ENCODE data around the gene DOCK6.
A peak's percentile ranks its signal among the peaks of the same experiment; 100 is the strongest.
"Not testable (repeated sequence)": the region's sequence is repeated elsewhere in the genome, so short reads cannot be mapped to it uniquely, and the experiment has no call there.

DOCK6 gene

DNA sequence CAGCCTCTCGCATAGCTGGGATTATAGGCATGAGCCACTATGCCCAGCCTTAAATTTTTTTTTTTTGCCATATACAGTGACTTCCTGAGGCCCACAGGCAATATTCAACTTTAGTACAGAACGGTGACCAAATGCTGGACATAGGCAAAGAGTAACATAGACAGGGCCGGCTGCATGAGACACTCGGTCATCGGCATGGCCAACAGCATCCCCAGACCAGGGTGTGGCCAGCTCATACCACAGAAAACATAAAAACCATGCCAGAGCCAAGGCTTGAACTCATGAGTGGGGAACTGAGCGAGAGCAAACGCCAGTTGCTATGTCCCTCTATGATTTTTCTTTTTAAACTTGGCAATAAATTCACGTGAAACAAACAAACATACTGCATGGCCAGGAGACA, 82.0 kb downstream of the DOCK6 start:
- no peak overlapping the region for H4K91ac ChIP-seq (ENCODE audit: low read depth, low read length, poor library complexity)
- H3K9ac ChIP-seq (ENCODE audit: low read depth, low read length, poor library complexity) = no peak overlapping the region
- H2AFZ ChIP-seq (ENCODE audit: low read length) = no peak overlapping the region
- H3K4ac ChIP-seq (ENCODE audit: low read length) = no peak overlapping the region
- H3K4me1 ChIP-seq (ENCODE audit: control insufficient read depth in 2 of 2, insufficient read depth in 1 of 2, low read depth in 1 of 2, low read length in 2 of 2) = no peaks in the 10 kb centered on the region
- no peak overlapping the region for H3K4me3 ChIP-seq (ENCODE audit: low read length in 2 of 2)
- H3K14ac ChIP-seq (ENCODE audit: low read length) = no peak overlapping the region
- no peak overlapping the region for H3K18ac ChIP-seq (ENCODE audit: low read length)
- no peak overlapping the region for H2AK5ac ChIP-seq (ENCODE audit: low read depth, low read length)
- H4K8ac ChIP-seq (ENCODE audit: low read depth, low read length) = no peak overlapping the region
- no peak overlapping the region for H3K27ac ChIP-seq (replicated peaks; ENCODE audit: low read length)
- no peak overlapping the region for H2BK5ac ChIP-seq (ENCODE audit: low read length)
- H2BK12ac ChIP-seq (ENCODE audit: low read length) = no peak overlapping the region
- no peak overlapping the region for H3K4me2 ChIP-seq (ENCODE audit: insufficient read depth, low read length, poor library complexity, severe bottlenecking)
- no peak overlapping the region for H2BK15ac ChIP-seq (ENCODE audit: low read length)
- DNase-seq (ENCODE audit: low spot score) = no peak
- H3K23ac ChIP-seq (ENCODE audit: low read depth, low read length, poor library complexity) = no peak overlapping the region
- no peaks in the 10 kb centered on the region for H3K27me3 ChIP-seq (ENCODE audit: control insufficient read depth in 3 of 3, insufficient read depth in 3 of 3, low read depth in 1 of 3, low read length in 3 of 3)
- H3K36me3 ChIP-seq (replicated peaks in 1 of 2; ENCODE audit: control insufficient read depth in 2 of 2, insufficient read depth in 2 of 2, low read length in 2 of 2) = peaks cover 11 to 46% of the 10 kb centered on the region in 2 donors
- H3K79me1 ChIP-seq (ENCODE audit: low read depth, low read length) = peaks cover 2% of the 10 kb centered on the region
- no peak overlapping the region for H2BK120ac ChIP-seq (ENCODE audit: low read depth, low read length)
- peaks cover 0 to 8% of the 10 kb centered on the region in 2 donors for H3K9me3 ChIP-seq (replicated peaks in 1 of 2; ENCODE audit: control insufficient read depth in 2 of 2, insufficient read depth in 1 of 2, low read depth in 1 of 2, low read length in 2 of 2)
- WGBS, 2 donors (ENCODE audit: extremely low coverage in 2 of 2, insufficient read length in 2 of 2, insufficient replicate concordance in 1 of 2) = no CpG with 5 or more reads among the region's 8 CpGs

DNA sequence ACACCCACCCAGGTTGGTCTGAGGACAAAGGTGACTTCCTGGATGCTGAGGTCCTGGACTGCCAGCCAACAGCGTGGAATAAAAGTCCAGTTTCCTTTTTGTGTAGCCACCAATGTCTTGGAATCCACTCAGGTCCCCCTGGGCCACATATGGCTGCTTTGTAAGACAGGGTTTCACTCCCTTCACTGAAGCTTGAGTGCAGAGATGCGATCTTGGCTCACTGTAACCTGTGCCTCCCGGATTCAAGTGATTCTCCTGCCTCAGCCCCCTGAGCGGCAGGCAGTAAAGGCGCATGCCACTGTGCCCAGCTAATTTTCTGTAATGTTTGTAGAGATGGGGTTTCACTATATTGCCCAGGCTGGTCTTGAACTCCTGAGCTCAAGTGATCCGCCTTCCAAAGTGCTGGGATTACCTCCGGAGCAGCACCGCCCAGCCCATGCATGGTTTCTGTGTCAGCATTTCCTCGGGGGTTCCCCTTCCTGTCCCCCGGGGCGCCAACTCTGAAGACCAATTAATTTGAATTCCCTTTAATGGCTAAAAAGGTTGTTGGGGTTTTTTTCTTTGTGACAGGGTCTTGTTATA, 82.5 kb downstream of the DOCK6 start:
- Histone ChIP-seq H2BK12ac (ENCODE audit: low read length) (no peak overlapping the region), H3K9me3 (replicated peaks in 1 of 2; ENCODE audit: control insufficient read depth in 2 of 2, insufficient read depth in 1 of 2, low read depth in 1 of 2, low read length in 2 of 2) (peaks cover 0 to 8% of the 10 kb centered on the region in 2 donors), H2AFZ (ENCODE audit: low read length) (no peak overlapping the region), H3K79me1 (ENCODE audit: low read depth, low read length) (peaks cover 2% of the 10 kb centered on the region), H2BK5ac (ENCODE audit: low read length) (peak overlapping the region; percentile 53), H2BK15ac (ENCODE audit: low read length) (no peak overlapping the region), H3K27ac (replicated peaks; ENCODE audit: low read length) (no peak overlapping the region), H3K4me1 (ENCODE audit: control insufficient read depth in 2 of 2, insufficient read depth in 1 of 2, low read depth in 1 of 2, low read length in 2 of 2) (no peaks in the 10 kb centered on the region), H3K9ac (ENCODE audit: low read depth, low read length, poor library complexity) (no peak overlapping the region), H4K8ac (ENCODE audit: low read depth, low read length) (no peak overlapping the region), H3K36me3 (replicated peaks in 1 of 2; ENCODE audit: control insufficient read depth in 2 of 2, insufficient read depth in 2 of 2, low read length in 2 of 2) (peaks cover 11 to 48% of the 10 kb centered on the region in 2 donors), H4K91ac (ENCODE audit: low read depth, low read length, poor library complexity) (no peak overlapping the region), H3K27me3 (ENCODE audit: control insufficient read depth in 3 of 3, insufficient read depth in 3 of 3, low read depth in 1 of 3, low read length in 3 of 3) (no peaks in the 10 kb centered on the region), H3K4ac (ENCODE audit: low read length) (no peak overlapping the region), H2AK5ac (ENCODE audit: low read depth, low read length) (no peak overlapping the region), H2BK120ac (ENCODE audit: low read depth, low read length) (no peak overlapping the region), H3K4me3 (ENCODE audit: low read length in 2 of 2) (no peak overlapping the region), H3K4me2 (ENCODE audit: insufficient read depth, low read length, poor library complexity, severe bottlenecking) (no peak overlapping the region), H3K18ac (ENCODE audit: low read length) (no peak overlapping the region), H3K14ac (ENCODE audit: low read length) (no peak overlapping the region), H3K23ac (ENCODE audit: low read depth, low read length, poor library complexity) (no peak overlapping the region)
- no peak for DNase-seq (ENCODE audit: low spot score)
- no CpG with 5 or more reads among the region's 11 CpGs for whole genome bisulfite sequencing, 2 donors (ENCODE audit: extremely low coverage in 2 of 2, insufficient read length in 2 of 2, insufficient replicate concordance in 1 of 2)

DNA sequence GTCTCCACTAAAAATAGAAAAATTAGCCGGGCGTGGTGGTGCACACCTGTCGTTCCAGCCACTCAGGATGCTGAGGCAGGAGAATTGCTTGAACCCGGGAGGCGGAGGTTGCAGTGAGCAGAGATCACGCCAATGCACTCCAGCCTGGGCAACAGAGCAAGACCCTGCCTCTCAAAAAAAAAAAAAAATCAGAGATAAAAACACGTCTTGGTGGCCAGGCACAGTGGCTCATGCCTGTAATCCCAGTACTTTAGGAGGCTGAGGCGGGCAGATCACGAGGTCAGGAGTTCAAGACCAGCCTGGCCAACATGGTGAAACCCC, 83.2 kb downstream of the DOCK6 start:
- H4K91ac ChIP-seq (ENCODE audit: low read depth, low read length, poor library complexity); H2BK5ac ChIP-seq (ENCODE audit: low read length); H3K9me3 ChIP-seq (replicated peaks in 1 of 2; ENCODE audit: control insufficient read depth in 2 of 2, insufficient read depth in 1 of 2, low read depth in 1 of 2, low read length in 2 of 2); H3K27me3 ChIP-seq (ENCODE audit: control insufficient read depth in 3 of 3, insufficient read depth in 3 of 3, low read depth in 1 of 3, low read length in 3 of 3); H2AFZ ChIP-seq (ENCODE audit: low read length); H3K9ac ChIP-seq (ENCODE audit: low read depth, low read length, poor library complexity); H2BK12ac ChIP-seq (ENCODE audit: low read length); H3K4me2 ChIP-seq (ENCODE audit: insufficient read depth, low read length, poor library complexity, severe bottlenecking); H3K4me1 ChIP-seq (ENCODE audit: control insufficient read depth in 2 of 2, insufficient read depth in 1 of 2, low read depth in 1 of 2, low read length in 2 of 2); H3K79me1 ChIP-seq (ENCODE audit: low read depth, low read length); H3K27ac ChIP-seq (replicated peaks; ENCODE audit: low read length); H3K18ac ChIP-seq (ENCODE audit: low read length); DNase-seq (ENCODE audit: low spot score); H2AK5ac ChIP-seq (ENCODE audit: low read depth, low read length); H2BK15ac ChIP-seq (ENCODE audit: low read length); H3K4ac ChIP-seq (ENCODE audit: low read length); H4K8ac ChIP-seq (ENCODE audit: low read depth, low read length); H3K23ac ChIP-seq (ENCODE audit: low read depth, low read length, poor library complexity); H3K4me3 ChIP-seq (ENCODE audit: low read length in 2 of 2); H3K14ac ChIP-seq (ENCODE audit: low read length); H2BK120ac ChIP-seq (ENCODE audit: low read depth, low read length): not testable (repeated sequence)
- peaks cover 15 to 50% of the 10 kb centered on the region in 2 donors for H3K36me3 ChIP-seq (replicated peaks in 1 of 2; ENCODE audit: control insufficient read depth in 2 of 2, insufficient read depth in 2 of 2, low read length in 2 of 2)
- WGBS, 2 donors (ENCODE audit: extremely low coverage in 2 of 2, insufficient read length in 2 of 2, insufficient replicate concordance in 1 of 2) = no CpG with 5 or more reads among the region's 9 CpGs

DNA sequence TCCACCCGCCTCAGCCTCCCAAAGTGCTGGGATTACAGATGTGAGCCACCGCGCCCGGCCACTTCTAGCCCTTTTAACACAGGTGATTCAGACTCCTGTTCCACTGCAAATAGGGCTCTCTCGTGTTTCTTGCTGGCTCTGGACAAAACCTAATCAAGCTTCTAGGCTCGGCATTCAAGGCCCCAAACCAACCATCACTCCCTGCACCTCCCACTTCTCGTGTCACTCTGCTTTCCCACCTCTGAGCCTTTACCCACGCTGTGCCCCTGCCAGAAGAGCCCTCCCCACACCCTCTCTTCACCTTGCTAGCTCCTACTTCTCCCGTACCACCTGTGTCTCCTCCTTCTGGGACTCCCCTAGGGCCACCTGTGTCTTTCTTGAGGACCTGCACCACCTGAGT, 84.7 kb downstream of the DOCK6 start:
- peak overlapping the region; percentile 52 for H2AK5ac ChIP-seq (ENCODE audit: low read depth, low read length)
- H4K91ac ChIP-seq (ENCODE audit: low read depth, low read length, poor library complexity) = no peak overlapping the region
- no peaks in the 10 kb centered on the region for H3K9me3 ChIP-seq (replicated peaks in 1 of 2; ENCODE audit: control insufficient read depth in 2 of 2, insufficient read depth in 1 of 2, low read depth in 1 of 2, low read length in 2 of 2)
- H4K8ac ChIP-seq (ENCODE audit: low read depth, low read length) = no peak overlapping the region
- WGBS, 2 donors (ENCODE audit: extremely low coverage in 2 of 2, insufficient read length in 2 of 2, insufficient replicate concordance in 1 of 2) = no CpG with 5 or more reads among the region's 9 CpGs
- H3K9ac ChIP-seq (ENCODE audit: low read depth, low read length, poor library complexity) = no peak overlapping the region
- no peaks in the 10 kb centered on the region for H3K27me3 ChIP-seq (ENCODE audit: control insufficient read depth in 3 of 3, insufficient read depth in 3 of 3, low read depth in 1 of 3, low read length in 3 of 3)
- H2BK15ac ChIP-seq (ENCODE audit: low read length) = no peak overlapping the region
- no peak overlapping the region for H3K4me3 ChIP-seq (ENCODE audit: low read length in 2 of 2)
- H3K4me1 ChIP-seq (ENCODE audit: control insufficient read depth in 2 of 2, insufficient read depth in 1 of 2, low read depth in 1 of 2, low read length in 2 of 2) = no peaks in the 10 kb centered on the region
- no peak overlapping the region for H2AFZ ChIP-seq (ENCODE audit: low read length)
- peaks cover 25 to 57% of the 10 kb centered on the region in 2 donors for H3K36me3 ChIP-seq (replicated peaks in 1 of 2; ENCODE audit: control insufficient read depth in 2 of 2, insufficient read depth in 2 of 2, low read length in 2 of 2)
- H2BK120ac ChIP-seq (ENCODE audit: low read depth, low read length) = no peak overlapping the region
- H3K4ac ChIP-seq (ENCODE audit: low read length) = no peak overlapping the region
- H3K27ac ChIP-seq (replicated peaks; ENCODE audit: low read length) = no peak overlapping the region
- H2BK12ac ChIP-seq (ENCODE audit: low read length) = no peak overlapping the region
- no peak overlapping the region for H2BK5ac ChIP-seq (ENCODE audit: low read length)
- H3K14ac ChIP-seq (ENCODE audit: low read length) = no peak overlapping the region
- no peak for DNase-seq (ENCODE audit: low spot score)
- H3K18ac ChIP-seq (ENCODE audit: low read length) = no peak overlapping the region
- H3K79me1 ChIP-seq (ENCODE audit: low read depth, low read length) = peaks cover 2% of the 10 kb centered on the region
- no peak overlapping the region for H3K4me2 ChIP-seq (ENCODE audit: insufficient read depth, low read length, poor library complexity, severe bottlenecking)
- peak overlapping the region; percentile 34 for H3K23ac ChIP-seq (ENCODE audit: low read depth, low read length, poor library complexity)

Measured in neuronal stem cell (in vitro differentiated cells).